Right atrium auricular region (tissue), 2 donors: ENCODE results near the gene NRP1. TPM values are rescaled to one million over a fixed set of nuclear protein-coding genes. Genes with fewer than 3 reads are reported as not detected.

ENCODE experiments used
- DNase-seq: peaks from one replicate; pipeline ENCODE4 v3.0.0-alpha.2; 2019; ENCODE audit warnings: low spot score
- H3K27ac ChIP-seq, 2 donors: fragments of 200-600 bp; sonication (generic); 1 replicate in 1 of 2; 2 replicates in 1 of 2; pipeline ENCODE4 v1.5.1; 2016 to 2019
- H3K27me3 ChIP-seq, 2 donors: fragments of 200-600 bp; sonication (generic); one replicate each; pipeline versions ENCODE4 v1.5.1 to v1.6.0; 2017 to 2019
- H3K36me3 ChIP-seq: fragments of 200-600 bp; sonication (generic); one replicate; pipeline ENCODE4 v1.5.1; 2016
- H3K4me1 ChIP-seq, 2 donors: fragments of 200-600 bp; sonication (generic); one replicate each; pipeline versions ENCODE4 v1.5.1 to v1.6.0; 2017 to 2019
- H3K4me3 ChIP-seq, 2 donors: fragments of 200-600 bp; sonication (generic); 1 replicate in 1 of 2; 2 replicates in 1 of 2; pipeline ENCODE4 v1.5.1; 2017 to 2019; ENCODE audit warnings: mild to moderate bottlenecking in 1 of 2, moderate library complexity in 1 of 2
- H3K9me3 ChIP-seq, 2 donors: fragments of 200-600 bp; sonication (generic); one replicate each; pipeline ENCODE4 v1.5.1; 2019
- total RNA-seq, 2 donors: library from RNA; depleted of rRNA; stranded (reverse); fragments of >200 nt; gene quantifications; one replicate each; pipeline ENCODE4 v1.1.0, GENCODE V29; 2016
- TF ChIP-seq, protein P1 (sequence below), 2 donors: fragments of 200-600 bp; sonication (generic); IDR thresholded peaks; one replicate each; pipeline ENCODE4 v1.5.1; 2019; ENCODE audit warnings: antibody characterized with exemption in 2 of 2

The NRP1 gene
- total RNA-seq, 2 donors from 2014 or later = 54.6 to 83.1 TPM

DNA sequence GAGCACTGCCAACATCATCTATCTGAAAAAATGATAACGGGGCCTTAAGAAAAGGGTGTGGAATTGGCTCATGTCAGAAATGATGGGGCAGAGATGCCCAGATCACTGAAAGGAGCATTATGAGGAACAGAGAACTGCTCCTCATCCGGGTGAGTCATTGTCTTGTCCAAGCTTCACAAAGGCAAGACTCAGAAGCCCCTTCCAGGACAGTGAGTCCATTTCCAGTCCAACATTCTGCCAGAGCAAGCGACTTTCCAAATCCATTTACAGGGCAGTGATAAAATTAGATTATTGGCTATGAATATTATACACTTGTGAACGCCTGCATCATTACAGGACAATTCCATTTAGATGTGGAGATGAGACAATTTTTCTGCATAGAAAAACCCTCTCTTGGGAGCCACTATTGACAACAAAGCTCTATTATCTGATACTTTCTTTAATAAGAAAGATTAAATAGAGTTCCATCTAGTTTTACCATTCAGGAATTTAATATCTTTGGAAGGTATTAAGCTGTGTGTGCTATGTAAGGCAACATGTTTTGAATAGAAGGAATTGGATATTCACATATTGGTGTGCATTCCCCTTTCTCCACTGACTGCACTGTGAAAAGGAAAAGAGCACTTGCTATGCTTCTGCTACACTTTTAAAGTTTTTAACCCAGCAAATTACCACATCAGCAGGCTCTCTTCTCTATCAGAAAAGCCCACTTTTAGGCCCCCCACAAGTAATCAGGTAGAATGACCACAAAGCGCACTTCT lies 159.6 kb downstream of the NRP1 start:
- no peaks in the 10 kb centered on the region for H3K27me3 ChIP-seq
- no peaks in the 10 kb centered on the region for H3K9me3 ChIP-seq
- H3K4me3 ChIP-seq = no peak overlapping the region
- no peak overlapping the region for H3K27ac ChIP-seq
- peaks cover 0 to 15% of the 10 kb centered on the region in 2 donors for H3K4me1 ChIP-seq
- H3K36me3 ChIP-seq = peaks cover 12% of the 10 kb centered on the region
- TF ChIP-seq, protein P1, sequence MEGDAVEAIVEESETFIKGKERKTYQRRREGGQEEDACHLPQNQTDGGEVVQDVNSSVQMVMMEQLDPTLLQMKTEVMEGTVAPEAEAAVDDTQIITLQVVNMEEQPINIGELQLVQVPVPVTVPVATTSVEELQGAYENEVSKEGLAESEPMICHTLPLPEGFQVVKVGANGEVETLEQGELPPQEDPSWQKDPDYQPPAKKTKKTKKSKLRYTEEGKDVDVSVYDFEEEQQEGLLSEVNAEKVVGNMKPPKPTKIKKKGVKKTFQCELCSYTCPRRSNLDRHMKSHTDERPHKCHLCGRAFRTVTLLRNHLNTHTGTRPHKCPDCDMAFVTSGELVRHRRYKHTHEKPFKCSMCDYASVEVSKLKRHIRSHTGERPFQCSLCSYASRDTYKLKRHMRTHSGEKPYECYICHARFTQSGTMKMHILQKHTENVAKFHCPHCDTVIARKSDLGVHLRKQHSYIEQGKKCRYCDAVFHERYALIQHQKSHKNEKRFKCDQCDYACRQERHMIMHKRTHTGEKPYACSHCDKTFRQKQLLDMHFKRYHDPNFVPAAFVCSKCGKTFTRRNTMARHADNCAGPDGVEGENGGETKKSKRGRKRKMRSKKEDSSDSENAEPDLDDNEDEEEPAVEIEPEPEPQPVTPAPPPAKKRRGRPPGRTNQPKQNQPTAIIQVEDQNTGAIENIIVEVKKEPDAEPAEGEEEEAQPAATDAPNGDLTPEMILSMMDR (IDR thresholded peaks at IDR 0.05) = no peak
- DNase-seq = no peak

DNA sequence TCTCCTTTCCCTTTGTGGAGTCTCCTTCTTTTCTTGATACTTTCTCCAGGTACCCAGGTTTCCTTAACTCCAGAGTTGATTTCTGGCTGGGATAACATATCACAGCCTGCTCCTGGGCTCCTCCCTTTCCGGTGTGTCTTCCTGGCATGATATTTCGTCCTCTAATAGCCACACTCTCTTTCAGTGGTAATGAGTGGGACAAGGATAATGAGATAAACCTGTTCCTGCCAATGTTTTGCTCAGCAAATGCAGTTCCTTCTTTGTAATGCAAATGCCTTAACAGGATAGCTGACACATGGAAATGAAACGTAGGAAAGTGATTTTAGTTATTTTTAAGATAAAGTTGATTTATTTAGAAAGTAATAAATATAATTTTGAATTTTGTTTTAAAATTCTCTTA lies 168.6 kb downstream of the NRP1 start:
- H3K4me3 ChIP-seq = no peak overlapping the region
- DNase-seq = no peak

DNA sequence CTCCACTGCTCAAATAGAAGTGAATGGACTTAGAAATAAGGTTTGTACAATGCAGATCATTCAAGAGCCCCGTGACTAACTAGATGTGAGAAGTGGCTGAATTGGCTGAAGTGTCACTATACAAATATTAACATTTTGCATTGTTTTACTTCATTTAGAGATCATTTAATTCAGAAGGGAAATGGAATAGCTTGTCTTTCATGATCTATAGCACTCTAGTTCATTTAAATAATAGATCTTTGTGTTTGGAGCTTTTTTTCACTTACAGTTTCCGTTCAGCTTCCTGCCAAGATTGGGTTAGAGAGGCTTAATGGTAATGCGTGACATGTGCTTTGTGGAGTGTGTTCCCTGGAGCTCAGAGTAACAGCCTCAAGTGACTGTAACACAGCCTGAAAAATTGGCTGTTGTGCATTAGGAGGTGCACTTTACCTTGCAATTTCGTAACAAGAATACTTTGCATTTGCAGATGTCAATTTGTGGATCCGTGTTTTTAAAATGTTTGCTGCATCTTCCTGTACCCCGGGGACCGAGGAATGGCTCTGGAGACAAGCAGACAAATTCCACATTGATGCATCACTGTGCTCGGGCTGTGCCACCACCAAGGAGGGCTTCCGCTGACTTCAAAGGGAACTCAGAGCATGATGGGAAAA lies 170.3 kb downstream of the NRP1 start:
- Histone ChIP-seq H3K4me1 (no peaks in the 10 kb centered on the region), H3K27me3 (no peaks in the 10 kb centered on the region), H3K4me3 (no peak overlapping the region), H3K27ac (no peak overlapping the region), H3K9me3 (no peaks in the 10 kb centered on the region), H3K36me3 (no peaks in the 10 kb centered on the region)
- DNase-seq = peak; percentile 23
- TF ChIP-seq, protein P1 (IDR thresholded peaks at IDR 0.05) = no peak

More for the DNA sequence above, 168.6 kb downstream of the NRP1 start:
- Histone ChIP-seq H3K9me3 (no peaks in the 10 kb centered on the region), H3K27me3 (no peaks in the 10 kb centered on the region), H3K36me3 (no peaks in the 10 kb centered on the region), H3K27ac (no peak overlapping the region), H3K4me1 (no peaks in the 10 kb centered on the region)
- TF ChIP-seq, protein P1 (IDR thresholded peaks at IDR 0.05) = no peak

GRCh38 chr10:33162248-33162575 lies 172.3 kb downstream of the NRP1 start:
- no peak overlapping the region for H3K27ac ChIP-seq
- DNase-seq = no peak
- H3K4me1 ChIP-seq = no peaks in the 10 kb centered on the region
- TF ChIP-seq, protein P1 (IDR thresholded peaks at IDR 0.05) = no peak
- H3K27me3 ChIP-seq = no peaks in the 10 kb centered on the region
- H3K9me3 ChIP-seq = no peaks in the 10 kb centered on the region
- no peaks in the 10 kb centered on the region for H3K36me3 ChIP-seq
- no peak overlapping the region for H3K4me3 ChIP-seq

DNA sequence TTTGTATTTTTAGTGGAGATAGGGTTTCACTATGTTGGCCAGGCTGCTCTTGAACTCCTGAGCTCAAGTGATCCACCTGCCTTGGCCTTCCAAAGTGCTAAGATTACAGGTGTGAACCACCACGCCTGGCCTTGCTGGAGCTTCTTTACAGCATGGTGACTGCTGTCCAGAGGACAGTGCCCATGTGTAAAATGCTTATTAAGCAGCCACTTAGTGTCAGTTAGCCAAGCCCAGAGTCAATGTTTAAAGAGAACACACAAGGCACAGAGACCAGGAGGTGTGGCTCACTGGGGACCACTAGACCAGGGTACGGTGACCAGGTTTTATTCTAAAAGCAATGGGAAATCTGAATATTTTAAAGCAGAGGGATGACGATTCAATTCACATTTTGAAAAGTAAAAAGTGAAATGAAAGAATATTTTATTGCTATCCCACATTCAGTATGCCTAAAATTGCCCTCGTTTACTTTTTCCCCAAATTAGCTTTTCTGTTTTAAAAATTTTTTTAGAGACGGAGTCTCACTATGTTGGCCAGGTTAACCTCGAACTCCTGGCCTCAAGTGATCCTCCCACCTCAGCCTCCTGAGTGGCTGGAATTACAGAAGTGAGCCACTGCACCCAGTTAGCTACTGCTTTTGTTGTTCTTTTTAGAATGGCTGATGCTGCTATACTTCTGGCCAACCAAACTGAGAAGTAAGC lies 172.8 kb downstream of the NRP1 start:
- Histone ChIP-seq H3K27ac (no peak overlapping the region), H3K36me3 (no peaks in the 10 kb centered on the region), H3K9me3 (no peaks in the 10 kb centered on the region), H3K4me3 (no peak overlapping the region), H3K4me1 (no peaks in the 10 kb centered on the region), H3K27me3 (no peaks in the 10 kb centered on the region)
- TF ChIP-seq, protein P1 (IDR thresholded peaks at IDR 0.05) = no peak
- peak; percentile 44 for DNase-seq
